WERI-Rb-1 (cell line): Measurements from ENCODE around the gene WDR7.

Experiments
- DNase-seq: peaks from one replicate; pipeline ENCODE4 v3.0.0-alpha.2; 2020
- H3K27ac ChIP-seq: fragments of 250-450 bp; sonication (Bioruptor Pico); 2 replicates; pipeline ENCODE4 v1.5.1; 2020; ENCODE audit warnings: mild to moderate bottlenecking, moderate library complexity
- H3K27me3 ChIP-seq: fragments of 250-450 bp; sonication (Bioruptor Pico); 2 replicates; pipeline ENCODE4 v1.5.1; 2021; ENCODE audit warnings: mild to moderate bottlenecking, low read depth, moderate library complexity; ENCODE audit not compliant: insufficient read depth, severe bottlenecking
- H3K36me3 ChIP-seq: fragments of 250-450 bp; sonication (Bioruptor Pico); 2 replicates; pipeline ENCODE4 v1.5.1; 2020; ENCODE audit warnings: mild to moderate bottlenecking, moderate library complexity
- H3K4me3 ChIP-seq: 2 replicates; pipeline ENCODE4 v1.5.1; 2011; ENCODE audit warnings: low read depth, mild to moderate bottlenecking, control low read depth, low read length
- H3K9me3 ChIP-seq: fragments of 250-450 bp; sonication (Bioruptor Pico); 2 replicates; pipeline ENCODE4 v1.5.1; 2021; ENCODE audit warnings: mild to moderate bottlenecking, moderate library complexity; ENCODE audit not compliant: severe bottlenecking
- TF ChIP-seq, protein P1 (sequence below): IDR thresholded peaks from 2 replicates; pipeline ENCODE4 v1.5.1; 2011; ENCODE audit warnings: low read depth, mild to moderate bottlenecking, control low read depth, inconsistent platforms, low read length

The WDR7 gene

DNA sequence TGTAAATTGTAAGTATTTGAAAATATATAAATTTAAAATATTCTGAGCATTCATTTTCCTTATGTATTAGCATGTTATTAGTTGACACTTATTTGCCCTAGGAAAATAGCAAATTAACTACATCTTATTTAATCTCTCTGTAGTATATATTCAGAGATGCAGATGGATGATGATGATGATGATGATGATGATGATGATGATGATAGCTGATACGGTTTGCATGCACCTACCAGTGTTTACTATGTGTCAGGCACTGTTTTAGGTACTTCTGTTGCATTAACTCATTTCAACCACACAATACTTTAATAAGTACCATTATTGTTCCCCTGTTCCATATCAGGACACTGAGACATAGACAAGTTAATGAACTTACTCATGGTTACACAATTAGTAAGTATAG lies 304.3 kb downstream of the WDR7 start:
- DNase-seq = no peak
- Histone ChIP-seq H3K9me3 (no peaks in the 10 kb centered on the region), H3K27me3 (no peaks in the 10 kb centered on the region), H3K36me3 (no peaks in the 10 kb centered on the region), H3K27ac (no peak overlapping the region), H3K4me3 (no peak overlapping the region)
- TF ChIP-seq, protein P1, sequence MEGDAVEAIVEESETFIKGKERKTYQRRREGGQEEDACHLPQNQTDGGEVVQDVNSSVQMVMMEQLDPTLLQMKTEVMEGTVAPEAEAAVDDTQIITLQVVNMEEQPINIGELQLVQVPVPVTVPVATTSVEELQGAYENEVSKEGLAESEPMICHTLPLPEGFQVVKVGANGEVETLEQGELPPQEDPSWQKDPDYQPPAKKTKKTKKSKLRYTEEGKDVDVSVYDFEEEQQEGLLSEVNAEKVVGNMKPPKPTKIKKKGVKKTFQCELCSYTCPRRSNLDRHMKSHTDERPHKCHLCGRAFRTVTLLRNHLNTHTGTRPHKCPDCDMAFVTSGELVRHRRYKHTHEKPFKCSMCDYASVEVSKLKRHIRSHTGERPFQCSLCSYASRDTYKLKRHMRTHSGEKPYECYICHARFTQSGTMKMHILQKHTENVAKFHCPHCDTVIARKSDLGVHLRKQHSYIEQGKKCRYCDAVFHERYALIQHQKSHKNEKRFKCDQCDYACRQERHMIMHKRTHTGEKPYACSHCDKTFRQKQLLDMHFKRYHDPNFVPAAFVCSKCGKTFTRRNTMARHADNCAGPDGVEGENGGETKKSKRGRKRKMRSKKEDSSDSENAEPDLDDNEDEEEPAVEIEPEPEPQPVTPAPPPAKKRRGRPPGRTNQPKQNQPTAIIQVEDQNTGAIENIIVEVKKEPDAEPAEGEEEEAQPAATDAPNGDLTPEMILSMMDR = no peak

GRCh38 chr18:56959120-56959519 lies 308.0 kb downstream of the WDR7 start:
- no peaks in the 10 kb centered on the region for H3K9me3 ChIP-seq
- H3K4me3 ChIP-seq = no peak overlapping the region
- H3K27ac ChIP-seq = no peak overlapping the region
- DNase-seq = no peak
- H3K36me3 ChIP-seq = no peaks in the 10 kb centered on the region
- no peaks in the 10 kb centered on the region for H3K27me3 ChIP-seq
- TF ChIP-seq, protein P1 = no peak

DNA sequence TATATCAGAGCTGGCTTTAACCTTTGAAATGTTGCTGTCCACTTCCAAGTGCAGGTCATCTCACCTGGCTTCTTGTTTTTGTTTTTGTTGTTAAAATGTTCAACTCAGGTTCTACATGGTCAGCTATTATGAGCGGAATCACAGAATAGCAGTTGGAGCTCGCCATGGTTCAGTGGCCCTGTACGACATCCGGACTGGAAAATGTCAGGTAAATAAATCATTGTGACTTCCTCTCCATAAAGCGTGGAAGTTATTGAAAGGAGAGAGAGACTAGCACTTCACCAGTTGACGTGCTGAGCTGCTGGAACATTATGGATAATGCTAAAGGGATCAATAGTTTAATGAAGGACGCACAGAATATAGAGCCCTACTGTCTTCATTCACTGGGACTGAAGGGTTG lies 311.2 kb downstream of the WDR7 start:
- Histone ChIP-seq H3K27me3 (no peaks in the 10 kb centered on the region), H3K9me3 (no peaks in the 10 kb centered on the region), H3K4me3 (no peak overlapping the region), H3K27ac (no peak overlapping the region), H3K36me3 (no peaks in the 10 kb centered on the region)
- no peak for DNase-seq
- TF ChIP-seq, protein P1 = no peak

DNA sequence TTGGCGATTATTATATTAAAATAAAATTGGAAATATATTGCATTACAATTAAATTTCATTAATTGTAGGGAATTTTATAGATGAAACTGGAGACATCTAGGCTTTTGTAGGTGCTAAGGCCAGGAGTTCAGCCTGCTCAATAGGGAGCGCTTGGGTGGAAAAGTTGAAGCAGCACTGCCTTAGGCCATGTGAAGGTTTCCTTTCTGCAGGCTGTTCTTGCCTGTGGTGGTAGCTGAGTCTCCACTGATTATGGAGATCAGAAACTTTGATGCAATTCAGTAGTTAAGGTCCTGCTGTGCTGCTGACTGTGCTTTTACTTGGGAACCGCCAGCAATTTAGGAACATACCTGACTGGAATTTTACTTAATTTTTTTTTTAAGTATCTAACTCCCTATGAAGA lies 315.9 kb downstream of the WDR7 start:
- no peak overlapping the region for H3K27ac ChIP-seq
- no peak for DNase-seq
- no peak overlapping the region for H3K4me3 ChIP-seq
- H3K36me3 ChIP-seq = no peaks in the 10 kb centered on the region
- no peaks in the 10 kb centered on the region for H3K27me3 ChIP-seq
- no peaks in the 10 kb centered on the region for H3K9me3 ChIP-seq
- TF ChIP-seq, protein P1 = no peak

DNA sequence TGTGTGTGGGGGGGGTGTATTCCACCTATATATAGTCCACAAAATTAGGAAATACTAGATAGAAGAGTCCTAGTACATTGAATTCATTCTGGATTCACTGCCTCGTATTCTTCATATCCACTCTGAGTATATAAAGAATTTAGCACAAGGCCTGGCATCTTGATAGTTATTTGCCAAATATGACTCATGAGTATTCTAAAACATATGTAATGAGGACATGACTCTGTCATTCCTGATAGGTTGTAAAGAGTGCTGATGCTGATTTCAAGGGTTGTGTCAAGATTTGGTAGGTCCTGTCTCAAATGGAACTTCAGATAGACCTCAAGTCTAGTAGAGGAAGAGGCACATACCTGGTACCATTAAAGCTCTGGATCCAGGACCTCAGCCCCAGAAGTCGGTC lies 322.3 kb downstream of the WDR7 start:
- Histone ChIP-seq H3K27ac (no peak overlapping the region), H3K9me3 (no peaks in the 10 kb centered on the region), H3K27me3 (no peaks in the 10 kb centered on the region), H3K36me3 (no peaks in the 10 kb centered on the region), H3K4me3 (no peak overlapping the region)
- TF ChIP-seq, protein P1 = no peak
- no peak for DNase-seq

GRCh38 chr18:56974141-56974540 lies 323.0 kb downstream of the WDR7 start:
- TF ChIP-seq, protein P1 = no peak
- Histone ChIP-seq H3K36me3 (no peaks in the 10 kb centered on the region), H3K27ac (no peak overlapping the region), H3K4me3 (no peak overlapping the region), H3K9me3 (no peaks in the 10 kb centered on the region), H3K27me3 (no peaks in the 10 kb centered on the region)
- no peak for DNase-seq
